GM23338 (cell line): ENCODE data around the gene RNF130. TPM values are rescaled to one million over a fixed set of nuclear protein-coding genes. Genes with fewer than 3 reads are reported as not detected.

ENCODE experiments used
- ATAC-seq: fragments of 200-7000 bp; cut with Tn5 transposase; 3 replicates; pipeline ENCODE4 v1.9.1; 2020
- DNase-seq: peaks from one replicate; pipeline ENCODE4 v3.0.0-alpha.2; 2015; ENCODE audit warnings: low spot score
- H2AFZ ChIP-seq: fragments of 200-600 bp; sonication (generic); 2 replicates; pipeline ENCODE4 v1.8.0; 2016; ENCODE audit warnings: antibody characterized with exemption, mild to moderate bottlenecking, moderate library complexity
- H3F3A ChIP-seq: fragments of 200-600 bp; sonication (generic); replicated peaks from 2 replicates; pipeline ENCODE4 v1.8.0; 2017; ENCODE audit warnings: antibody characterized with exemption, mixed run types, low read depth
- H3K27ac ChIP-seq: fragments of 200-600 bp; sonication (generic); 2 replicates; pipeline ENCODE4 v1.6.1; 2016; ENCODE audit warnings: low read depth
- H3K27me3 ChIP-seq: fragments of 200-600 bp; sonication (generic); 2 replicates; pipeline ENCODE4 v1.8.0; 2016; ENCODE audit warnings: mild to moderate bottlenecking, mixed run types, moderate library complexity; ENCODE audit not compliant: insufficient read depth
- H3K36me3 ChIP-seq: fragments of 200-600 bp; sonication (generic); 2 replicates; pipeline ENCODE4 v1.8.0; 2016; ENCODE audit warnings: mild to moderate bottlenecking; ENCODE audit not compliant: insufficient read depth
- H3K4me1 ChIP-seq: fragments of 200-600 bp; sonication (generic); 2 replicates; pipeline ENCODE4 v1.8.0; 2016; ENCODE audit warnings: mild to moderate bottlenecking, moderate library complexity; ENCODE audit not compliant: insufficient read depth
- H3K4me2 ChIP-seq: fragments of 200-600 bp; sonication (generic); 2 replicates; pipeline ENCODE4 v1.7.1; 2017; ENCODE audit warnings: mixed run types
- H3K4me3 ChIP-seq: fragments of 200-600 bp; sonication (generic); 2 replicates; pipeline ENCODE4 v1.6.1; 2016; ENCODE audit warnings: mixed run types
- H3K79me2 ChIP-seq: fragments of 200-600 bp; sonication (generic); replicated peaks from 2 replicates; pipeline ENCODE4 v1.8.0; 2017; ENCODE audit warnings: mild to moderate bottlenecking; ENCODE audit not compliant: insufficient read depth
- H3K9me2 ChIP-seq: fragments of 200-600 bp; sonication (generic); 2 replicates; pipeline ENCODE4 v1.8.0; 2017; ENCODE audit not compliant: insufficient read depth
- H4K20me1 ChIP-seq: fragments of 200-600 bp; sonication (generic); replicated peaks from 2 replicates; pipeline ENCODE4 v1.8.0; 2017; ENCODE audit warnings: mild to moderate bottlenecking; ENCODE audit not compliant: insufficient read depth
- H3K27ac Mint-ChIP-seq: 2 replicates; pipeline ENCODE4 v1.8.0; 2020; ENCODE audit warnings: inconsistent platforms, mild to moderate bottlenecking, moderate library complexity, mixed read lengths
- H3K27me3 Mint-ChIP-seq: 3 replicates; pipeline ENCODE4 v1.8.0; 2022; ENCODE audit warnings: low read depth, mild to moderate bottlenecking, moderate library complexity, mixed read lengths, inconsistent platforms; ENCODE audit not compliant: insufficient read depth, poor library complexity
- H3K36me3 Mint-ChIP-seq: 3 replicates; pipeline ENCODE4 v1.8.0; 2021; ENCODE audit warnings: low read depth, mild to moderate bottlenecking, inconsistent platforms, moderate library complexity, mixed read lengths
- H3K4me1 Mint-ChIP-seq: 3 replicates; pipeline ENCODE4 v1.8.0; 2020; ENCODE audit warnings: mild to moderate bottlenecking, inconsistent platforms, mixed read lengths
- H3K4me3 Mint-ChIP-seq: 3 replicates; pipeline ENCODE4 v1.8.0; 2021; ENCODE audit warnings: moderate library complexity, mild to moderate bottlenecking, inconsistent platforms, mixed read lengths
- H3K9me3 Mint-ChIP-seq: 3 replicates; pipeline ENCODE4 v1.8.0; 2020; ENCODE audit warnings: moderate library complexity, mild to moderate bottlenecking, inconsistent platforms, mixed read lengths
- CREB1 ChIP-seq: fragments of 250-450 bp; sonication (Bioruptor Pico); IDR thresholded peaks from 2 replicates; pipeline ENCODE4 v1.5.0; 2020; ENCODE audit warnings: low read depth, mild to moderate bottlenecking, moderate library complexity
- EZH2phosphoT487 ChIP-seq: fragments of 200-600 bp; sonication (generic); IDR thresholded peaks from one replicate; pipeline ENCODE4 v1.8.1; 2018; ENCODE audit warnings: antibody characterized with exemption; ENCODE audit not compliant: unreplicated experiment
- NANOG ChIP-seq: IDR thresholded peaks from 2 replicates; pipeline ENCODE4 v1.6.1; 2016; ENCODE audit warnings: antibody characterized with exemption, borderline replicate concordance
- POLR2AphosphoS5 ChIP-seq: IDR thresholded peaks from 2 replicates; pipeline ENCODE4 v1.6.1; 2016; ENCODE audit warnings: antibody characterized with exemption, low read depth
- polyA plus RNA-seq: library from polyadenylated mRNA; unstranded; fragments of >200 nt; fragmentation: Nextera tagmentation; extraction: Ambion mirVana; gene quantifications from 2 replicates; pipeline ENCODE4 v1.2.1, GENCODE V29; 2016
- total RNA-seq: library from RNA; depleted of rRNA; stranded (reverse); fragments of >200 nt; shearing (Covaris generic); gene quantifications from 2 replicates; pipeline ENCODE4 v1.2.3, GENCODE V29; 2014
- TF ChIP-seq, protein P1 (sequence below): fragments of 250-450 bp; sonication (Bioruptor Pico); IDR thresholded peaks from 2 replicates; pipeline ENCODE4 v1.5.0; 2020; ENCODE audit warnings: mild to moderate bottlenecking, moderate library complexity
- TF ChIP-seq, protein P2 (sequence below): IDR thresholded peaks from one replicate; pipeline ENCODE4 v1.6.1; 2018; ENCODE audit warnings: antibody characterized with exemption; ENCODE audit not compliant: unreplicated experiment

RNF130 gene
- total and polyA plus RNA-seq, 2 experiments from 2014 or later: 60.1 to 97.3 TPM

DNA sequence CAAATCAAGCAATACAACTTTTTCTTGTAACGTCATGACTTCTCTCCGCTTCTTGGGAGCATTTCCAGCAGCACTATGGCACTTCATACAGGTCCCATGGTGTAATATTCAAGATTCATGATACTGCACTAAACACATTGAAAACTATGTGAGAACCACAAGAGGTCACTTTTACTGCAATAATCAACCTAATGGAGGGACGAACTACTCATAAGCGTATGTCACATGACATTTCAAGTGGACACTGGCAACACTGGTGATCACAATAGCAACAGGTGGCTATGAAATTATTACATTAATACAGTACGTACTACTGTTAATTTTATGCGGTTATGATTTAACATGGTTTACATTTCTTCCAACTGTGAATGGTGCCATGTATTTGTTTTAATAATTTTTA lies 85.2 kb downstream of the RNF130 start (continued):
- TF ChIP-seq, protein P1, sequence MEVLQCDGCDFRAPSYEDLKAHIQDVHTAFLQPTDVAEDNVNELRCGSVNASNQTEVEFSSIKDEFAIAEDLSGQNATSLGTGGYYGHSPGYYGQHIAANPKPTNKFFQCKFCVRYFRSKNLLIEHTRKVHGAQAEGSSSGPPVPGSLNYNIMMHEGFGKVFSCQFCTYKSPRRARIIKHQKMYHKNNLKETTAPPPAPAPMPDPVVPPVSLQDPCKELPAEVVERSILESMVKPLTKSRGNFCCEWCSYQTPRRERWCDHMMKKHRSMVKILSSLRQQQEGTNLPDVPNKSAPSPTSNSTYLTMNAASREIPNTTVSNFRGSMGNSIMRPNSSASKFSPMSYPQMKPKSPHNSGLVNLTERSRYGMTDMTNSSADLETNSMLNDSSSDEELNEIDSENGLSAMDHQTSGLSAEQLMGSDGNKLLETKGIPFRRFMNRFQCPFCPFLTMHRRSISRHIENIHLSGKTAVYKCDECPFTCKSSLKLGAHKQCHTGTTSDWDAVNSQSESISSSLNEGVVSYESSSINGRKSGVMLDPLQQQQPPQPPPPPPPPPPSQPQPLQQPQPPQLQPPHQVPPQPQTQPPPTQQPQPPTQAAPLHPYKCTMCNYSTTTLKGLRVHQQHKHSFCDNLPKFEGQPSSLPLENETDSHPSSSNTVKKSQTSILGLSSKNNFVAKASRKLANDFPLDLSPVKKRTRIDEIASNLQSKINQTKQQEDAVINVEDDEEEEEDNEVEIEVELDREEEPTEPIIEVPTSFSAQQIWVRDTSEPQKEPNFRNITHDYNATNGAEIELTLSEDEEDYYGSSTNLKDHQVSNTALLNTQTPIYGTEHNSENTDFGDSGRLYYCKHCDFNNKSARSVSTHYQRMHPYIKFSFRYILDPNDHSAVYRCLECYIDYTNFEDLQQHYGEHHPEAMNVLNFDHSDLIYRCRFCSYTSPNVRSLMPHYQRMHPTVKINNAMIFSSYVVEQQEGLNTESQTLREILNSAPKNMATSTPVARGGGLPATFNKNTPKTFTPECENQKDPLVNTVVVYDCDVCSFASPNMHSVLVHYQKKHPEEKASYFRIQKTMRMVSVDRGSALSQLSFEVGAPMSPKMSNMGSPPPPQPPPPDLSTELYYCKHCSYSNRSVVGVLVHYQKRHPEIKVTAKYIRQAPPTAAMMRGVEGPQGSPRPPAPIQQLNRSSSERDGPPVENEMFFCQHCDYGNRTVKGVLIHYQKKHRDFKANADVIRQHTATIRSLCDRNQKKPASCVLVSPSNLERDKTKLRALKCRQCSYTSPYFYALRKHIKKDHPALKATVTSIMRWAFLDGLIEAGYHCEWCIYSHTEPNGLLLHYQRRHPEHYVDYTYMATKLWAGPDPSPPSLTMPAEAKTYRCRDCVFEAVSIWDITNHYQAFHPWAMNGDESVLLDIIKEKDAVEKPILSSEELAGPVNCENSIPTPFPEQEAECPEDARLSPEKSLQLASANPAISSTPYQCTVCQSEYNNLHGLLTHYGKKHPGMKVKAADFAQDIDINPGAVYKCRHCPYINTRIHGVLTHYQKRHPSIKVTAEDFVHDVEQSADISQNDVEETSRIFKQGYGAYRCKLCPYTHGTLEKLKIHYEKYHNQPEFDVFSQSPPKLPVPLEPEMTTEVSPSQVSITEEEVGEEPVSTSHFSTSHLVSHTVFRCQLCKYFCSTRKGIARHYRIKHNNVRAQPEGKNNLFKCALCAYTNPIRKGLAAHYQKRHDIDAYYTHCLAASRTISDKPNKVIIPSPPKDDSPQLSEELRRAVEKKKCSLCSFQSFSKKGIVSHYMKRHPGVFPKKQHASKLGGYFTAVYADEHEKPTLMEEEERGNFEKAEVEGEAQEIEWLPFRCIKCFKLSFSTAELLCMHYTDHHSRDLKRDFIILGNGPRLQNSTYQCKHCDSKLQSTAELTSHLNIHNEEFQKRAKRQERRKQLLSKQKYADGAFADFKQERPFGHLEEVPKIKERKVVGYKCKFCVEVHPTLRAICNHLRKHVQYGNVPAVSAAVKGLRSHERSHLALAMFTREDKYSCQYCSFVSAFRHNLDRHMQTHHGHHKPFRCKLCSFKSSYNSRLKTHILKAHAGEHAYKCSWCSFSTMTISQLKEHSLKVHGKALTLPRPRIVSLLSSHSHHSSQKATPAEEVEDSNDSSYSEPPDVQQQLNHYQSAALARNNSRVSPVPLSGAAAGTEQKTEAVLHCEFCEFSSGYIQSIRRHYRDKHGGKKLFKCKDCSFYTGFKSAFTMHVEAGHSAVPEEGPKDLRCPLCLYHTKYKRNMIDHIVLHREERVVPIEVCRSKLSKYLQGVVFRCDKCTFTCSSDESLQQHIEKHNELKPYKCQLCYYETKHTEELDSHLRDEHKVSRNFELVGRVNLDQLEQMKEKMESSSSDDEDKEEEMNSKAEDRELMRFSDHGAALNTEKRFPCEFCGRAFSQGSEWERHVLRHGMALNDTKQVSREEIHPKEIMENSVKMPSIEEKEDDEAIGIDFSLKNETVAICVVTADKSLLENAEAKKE (CRISPR knock-in tag): no peak
- TF ChIP-seq EZH2phosphoT487 (no peak), CREB1 (CRISPR knock-in tag) (no peak), POLR2AphosphoS5 (no peak)

DNA sequence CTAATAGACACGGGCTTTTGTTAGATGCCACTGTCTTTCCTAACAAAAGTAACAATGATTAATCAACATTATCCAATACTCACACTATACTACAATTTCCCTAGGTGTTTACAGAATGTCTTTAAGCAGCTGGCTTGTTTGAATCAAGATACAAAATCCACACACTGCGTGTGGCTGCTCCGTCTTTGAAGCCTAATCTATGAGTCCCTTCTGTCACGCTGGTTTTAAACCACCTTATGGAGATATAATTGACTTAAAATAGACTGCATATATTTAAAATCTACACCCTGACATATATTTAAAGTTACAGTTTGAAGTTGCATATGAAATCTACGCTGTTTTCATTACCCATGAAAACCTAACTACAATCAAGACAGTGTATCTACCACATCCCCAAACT lies 89.9 kb downstream of the RNF130 start:
- Mint-ChIP-seq H3K27me3 (peaks cover 2% of the 10 kb centered on the region), H3K27ac (no peak overlapping the region), H3K4me1 (no peaks in the 10 kb centered on the region), H3K36me3 (peaks cover 24% of the 10 kb centered on the region), H3K4me3 (no peak overlapping the region), H3K9me3 (no peaks in the 10 kb centered on the region)
- ATAC-seq: no peak
- H3K36me3 ChIP-seq: peaks cover 11% of the 10 kb centered on the region
- no peaks in the 10 kb centered on the region for H3K79me2 ChIP-seq
- no peak for DNase-seq
- no peak overlapping the region for H3K4me3 ChIP-seq
- H2AFZ ChIP-seq: no peak overlapping the region
- no peak overlapping the region for H3K4me2 ChIP-seq
- no peaks in the 10 kb centered on the region for H3K9me2 ChIP-seq
- H3F3A ChIP-seq: peaks cover 3% of the 10 kb centered on the region; the same call in 1 of the 2 replicates
- no peaks in the 10 kb centered on the region for H3K27me3 ChIP-seq
- H3K4me1 ChIP-seq: no peaks in the 10 kb centered on the region
- no peak overlapping the region for H3K27ac ChIP-seq
- H4K20me1 ChIP-seq: peaks cover 7% of the 10 kb centered on the region
- TF ChIP-seq NANOG (no peak), EZH2phosphoT487 (no peak)
- TF ChIP-seq, protein P2, sequence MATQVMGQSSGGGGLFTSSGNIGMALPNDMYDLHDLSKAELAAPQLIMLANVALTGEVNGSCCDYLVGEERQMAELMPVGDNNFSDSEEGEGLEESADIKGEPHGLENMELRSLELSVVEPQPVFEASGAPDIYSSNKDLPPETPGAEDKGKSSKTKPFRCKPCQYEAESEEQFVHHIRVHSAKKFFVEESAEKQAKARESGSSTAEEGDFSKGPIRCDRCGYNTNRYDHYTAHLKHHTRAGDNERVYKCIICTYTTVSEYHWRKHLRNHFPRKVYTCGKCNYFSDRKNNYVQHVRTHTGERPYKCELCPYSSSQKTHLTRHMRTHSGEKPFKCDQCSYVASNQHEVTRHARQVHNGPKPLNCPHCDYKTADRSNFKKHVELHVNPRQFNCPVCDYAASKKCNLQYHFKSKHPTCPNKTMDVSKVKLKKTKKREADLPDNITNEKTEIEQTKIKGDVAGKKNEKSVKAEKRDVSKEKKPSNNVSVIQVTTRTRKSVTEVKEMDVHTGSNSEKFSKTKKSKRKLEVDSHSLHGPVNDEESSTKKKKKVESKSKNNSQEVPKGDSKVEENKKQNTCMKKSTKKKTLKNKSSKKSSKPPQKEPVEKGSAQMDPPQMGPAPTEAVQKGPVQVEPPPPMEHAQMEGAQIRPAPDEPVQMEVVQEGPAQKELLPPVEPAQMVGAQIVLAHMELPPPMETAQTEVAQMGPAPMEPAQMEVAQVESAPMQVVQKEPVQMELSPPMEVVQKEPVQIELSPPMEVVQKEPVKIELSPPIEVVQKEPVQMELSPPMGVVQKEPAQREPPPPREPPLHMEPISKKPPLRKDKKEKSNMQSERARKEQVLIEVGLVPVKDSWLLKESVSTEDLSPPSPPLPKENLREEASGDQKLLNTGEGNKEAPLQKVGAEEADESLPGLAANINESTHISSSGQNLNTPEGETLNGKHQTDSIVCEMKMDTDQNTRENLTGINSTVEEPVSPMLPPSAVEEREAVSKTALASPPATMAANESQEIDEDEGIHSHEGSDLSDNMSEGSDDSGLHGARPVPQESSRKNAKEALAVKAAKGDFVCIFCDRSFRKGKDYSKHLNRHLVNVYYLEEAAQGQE: no peak
- TF ChIP-seq, protein P1 (CRISPR knock-in tag): no peak
